ENCODE data around the gene CHKA.

DNA sequence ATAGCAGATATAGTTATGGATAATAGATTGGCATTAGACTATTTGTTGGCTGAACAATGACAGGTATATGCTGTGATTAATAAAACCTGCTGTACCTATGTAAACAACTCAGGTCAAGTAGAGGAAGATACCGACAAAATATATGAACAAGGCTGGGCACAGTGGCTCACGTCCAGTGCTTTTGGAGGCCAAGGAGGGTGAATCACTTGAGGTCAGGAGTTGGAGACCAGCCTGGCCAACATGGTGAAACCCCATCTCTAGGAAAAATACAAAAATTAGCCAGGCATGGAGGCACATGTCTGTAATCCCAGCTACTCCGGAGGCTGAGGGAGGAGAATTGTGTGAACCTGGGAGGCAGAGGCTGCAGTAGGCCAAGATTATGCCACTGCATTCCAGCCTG is 14.0 kb upstream of the CHKA start:
- no peak for TF ChIP-seq CTCF (conservative IDR thresholded peaks at IDR 0.05; ENCODE audit: low read length)
- no peak for TF ChIP-seq EZH2phosphoT487 (IDR thresholded peaks at IDR 0.05; ENCODE audit: borderline replicate concordance)
